GM19328 (cell line): ENCODE data around the gene TMEM252.

Experiments used
- ATAC-seq: cut with Tn5 transposase; IDR thresholded peaks from one replicate; pipeline ENCODE4 v1.9.1; 2021; ENCODE audit warnings: mild to moderate bottlenecking, moderate library complexity; ENCODE audit not compliant: unreplicated experiment

The TMEM252 gene

GRCh38 chr9:68500457-68501381 is 40.0 kb downstream of the TMEM252 start:
- no peak for ATAC-seq

GRCh38 chr9:68498816-68499215 is 41.9 kb downstream of the TMEM252 start:
- no peak for ATAC-seq

GRCh38 chr9:68497629-68498028 is 43.1 kb downstream of the TMEM252 start:
- ATAC-seq, result no peak

- no peak for ATAC-seq
Measured at GRCh38 chr9:68496356-68496755, 44.3 kb downstream of the TMEM252 start.

- no peak for ATAC-seq
Measured at GRCh38 chr9:68495247-68495646, 45.4 kb downstream of the TMEM252 start.

- ATAC-seq, result no peak
Measured at GRCh38 chr9:68493958-68494577, 46.6 kb downstream of the TMEM252 start.

- ATAC-seq, result no peak
Measured at GRCh38 chr9:68493541-68493940, 47.1 kb downstream of the TMEM252 start.

- ATAC-seq, result no peak
Measured at GRCh38 chr9:68492806-68493205, 47.9 kb downstream of the TMEM252 start.

- ATAC-seq, result no peak
Measured at GRCh38 chr9:68489646-68490045, 51.0 kb downstream of the TMEM252 start.

- no peak for ATAC-seq
Measured at GRCh38 chr9:68488126-68488525, 52.6 kb downstream of the TMEM252 start.
